ENCODE data around the gene ANKRD9.
A peak's percentile ranks its signal among the peaks of the same experiment; 100 is the strongest.

The ANKRD9 gene

GRCh38 chr14:102512793-102513300 lies 3.3 kb upstream of the ANKRD9 start:
- no peak for DNase-seq

- no peak for DNase-seq
Observed at GRCh38 chr14:102511538-102511937, 2.0 kb upstream of the ANKRD9 start.

- DNase-seq: no peak
Observed at GRCh38 chr14:102510616-102511520, 1.3 kb upstream of the ANKRD9 start.

GRCh38 chr14:102508774-102509745 lies 516 bp downstream of the ANKRD9 start:
- peak; percentile 75 for DNase-seq

- DNase-seq: no peak
Observed at GRCh38 chr14:102508410-102508773, 1.2 kb downstream of the ANKRD9 start.

- no peak for DNase-seq
Observed at GRCh38 chr14:102507857-102508312, 1.7 kb downstream of the ANKRD9 start.

GRCh38 chr14:102507081-102507856 lies 2.3 kb downstream of the ANKRD9 start:
- DNase-seq: no peak

GRCh38 chr14:102506626-102506925 lies 3.0 kb downstream of the ANKRD9 start:
- DNase-seq: no peak

GRCh38 chr14:102505775-102506625 lies 3.6 kb downstream of the ANKRD9 start:
- DNase-seq: no peak

- DNase-seq: no peak
Observed at GRCh38 chr14:102505000-102505619, 4.5 kb downstream of the ANKRD9 start.

- no peak for DNase-seq
Observed at GRCh38 chr14:102504328-102504999, 5.1 kb downstream of the ANKRD9 start.

- DNase-seq: peak; percentile 31
Observed at GRCh38 chr14:102503641-102504327, 5.8 kb downstream of the ANKRD9 start.

- DNase-seq: no peak
Observed at GRCh38 chr14:102502571-102502970, 7.0 kb downstream of the ANKRD9 start.

GRCh38 chr14:102501751-102502315 lies 7.7 kb downstream of the ANKRD9 start:
- DNase-seq: no peak

GRCh38 chr14:102500713-102501112 lies 8.9 kb downstream of the ANKRD9 start:
- DNase-seq: no peak

- peak; percentile 87 for DNase-seq
Observed at GRCh38 chr14:102500158-102500662, 9.4 kb downstream of the ANKRD9 start.

- DNase-seq: peak; percentile 36
Observed at GRCh38 chr14:102499401-102500157, 10.0 kb downstream of the ANKRD9 start.

- no peak for DNase-seq
Observed at GRCh38 chr14:102498678-102499265, 10.8 kb downstream of the ANKRD9 start.

Data from suppressor macrophage treated with lipopolysaccharide for 4 hours (primary cell).